Esophagus mucosa (tissue), 1 donor: ENCODE data around the gene LPIN2. TPM values are rescaled to one million over a fixed set of nuclear protein-coding genes. Genes with fewer than 3 reads are reported as not detected.

Experiments used
- ATAC-seq: fragments of 200-7000 bp; cut with Tn5 transposase; one replicate; pipeline ENCODE4 v1.9.1; 2020
- total RNA-seq: library from RNA; stranded (reverse); gene quantifications from one replicate; pipeline ENCODE4 v1.2.4, GENCODE V29; 2023
- donor health status: DM: yes; HTN: yes; CAD: no.

LPIN2 gene
- total RNA-seq, 1 donor from 2014 or later, result 6.9 TPM

GRCh38 chr18:2981212-2981728 is 31.7 kb downstream of the LPIN2 start:
- no peak for ATAC-seq

GRCh38 chr18:2979871-2980790 is 32.8 kb downstream of the LPIN2 start:
- ATAC-seq, result peak; percentile 36

GRCh38 chr18:2979129-2979528 is 33.8 kb downstream of the LPIN2 start:
- ATAC-seq, result no peak

- ATAC-seq, result no peak
Measured at GRCh38 chr18:2978661-2979106, 34.3 kb downstream of the LPIN2 start.

GRCh38 chr18:2978208-2978607 is 34.7 kb downstream of the LPIN2 start:
- no peak for ATAC-seq

- ATAC-seq, result no peak
Measured at GRCh38 chr18:2976218-2977132, 36.5 kb downstream of the LPIN2 start.

GRCh38 chr18:2974731-2975130 is 38.2 kb downstream of the LPIN2 start:
- ATAC-seq, result no peak

GRCh38 chr18:2971741-2972552 is 41.0 kb downstream of the LPIN2 start:
- ATAC-seq, result peak; percentile 65

- peak; percentile 48 for ATAC-seq
Measured at GRCh38 chr18:2970772-2971659, 41.9 kb downstream of the LPIN2 start.

- ATAC-seq, result no peak
Measured at GRCh38 chr18:2970344-2970743, 42.6 kb downstream of the LPIN2 start.

GRCh38 chr18:2969695-2970094 is 43.2 kb downstream of the LPIN2 start:
- no peak for ATAC-seq

- no peak for ATAC-seq
Measured at GRCh38 chr18:2968606-2969005, 44.3 kb downstream of the LPIN2 start.

GRCh38 chr18:2967820-2968219 is 45.1 kb downstream of the LPIN2 start:
- no peak for ATAC-seq

- ATAC-seq, result no peak
Measured at GRCh38 chr18:2967357-2967756, 45.6 kb downstream of the LPIN2 start.

- ATAC-seq, result no peak
Measured at GRCh38 chr18:2966560-2966959, 46.4 kb downstream of the LPIN2 start.

- no peak for ATAC-seq
Measured at GRCh38 chr18:2965797-2966196, 47.1 kb downstream of the LPIN2 start.

- no peak for ATAC-seq
Measured at GRCh38 chr18:2964361-2965010, 48.5 kb downstream of the LPIN2 start.
